Activated CD8-positive, alpha-beta memory T cell treated with anti-CD3 and anti-CD28 coated beads, Interleukin-2, amount 50 U/mL, for 4 hours (primary cell): ENCODE measurements around the gene PSMG2.

Experiments
- DNase-seq: peaks from one replicate; pipeline ENCODE4 v3.0.0-alpha.2; 2020

PSMG2 gene

GRCh38 chr18:12702221-12703095 is at the start of gene PSMG2, which contains the start of gene CEP76:
TSS of gene PSMG2 (plus strand) at chr18:12703042. CDS start at chr18:12703108, 66 bp downstream.
TSS of gene CEP76 (minus strand) at chr18:12702723. CDS start at chr18:12702548, 175 bp downstream.
- DNase-seq = peak; percentile 81

- DNase-seq = no peak
Observed at GRCh38 chr18:12654971-12655370, 47.9 kb upstream of the PSMG2 start.

- no peak for DNase-seq
Observed at GRCh38 chr18:12656605-12656937, 46.3 kb upstream of the PSMG2 start.

- DNase-seq = peak; percentile 22
Observed at GRCh38 chr18:12656938-12657683, 45.7 kb upstream of the PSMG2 start.

- peak; percentile 38 for DNase-seq
Observed at GRCh38 chr18:12657684-12658425, 45.0 kb upstream of the PSMG2 start, which contains the start of gene SPIRE1. TSS of gene SPIRE1 (minus strand) at chr18:12658107. CDS start at chr18:12657866, 241 bp downstream.

- DNase-seq = peak; percentile 31
Observed at GRCh38 chr18:12658426-12659138, 44.3 kb upstream of the PSMG2 start.

- peak; percentile 23 for DNase-seq
Observed at GRCh38 chr18:12659904-12660605, 42.8 kb upstream of the PSMG2 start.

- no peak for DNase-seq
Observed at GRCh38 chr18:12668041-12668440, 34.8 kb upstream of the PSMG2 start.

GRCh38 chr18:12679183-12679786 is 23.6 kb upstream of the PSMG2 start:
- no peak for DNase-seq

- DNase-seq = no peak
Observed at GRCh38 chr18:12686100-12686499, 16.7 kb upstream of the PSMG2 start.

- DNase-seq = no peak
Observed at GRCh38 chr18:12689256-12689850, 13.5 kb upstream of the PSMG2 start.

- DNase-seq = no peak
Observed at GRCh38 chr18:12692206-12692605, 10.6 kb upstream of the PSMG2 start.

- no peak for DNase-seq
Observed at GRCh38 chr18:12694032-12694431, 8.8 kb upstream of the PSMG2 start.

GRCh38 chr18:12699747-12700146 is 3.1 kb upstream of the PSMG2 start:
- no peak for DNase-seq

GRCh38 chr18:12701161-12701560 is 1.7 kb upstream of the PSMG2 start:
- DNase-seq = no peak

- no peak for DNase-seq
Observed at GRCh38 chr18:12703096-12703567, 290 bp downstream of the PSMG2 start.

GRCh38 chr18:12703664-12704063 is 822 bp downstream of the PSMG2 start:
- DNase-seq = no peak

GRCh38 chr18:12711446-12711845 is 8.6 kb downstream of the PSMG2 start:
- no peak for DNase-seq

GRCh38 chr18:12721495-12722275 is 18.8 kb downstream of the PSMG2 start:
- no peak for DNase-seq

- DNase-seq = no peak
Observed at GRCh38 chr18:12722731-12723130, 19.9 kb downstream of the PSMG2 start.
